Liver (tissue), 9 donors: ENCODE measurements around the gene RBM39. TPM values are rescaled to one million over a fixed set of nuclear protein-coding genes. Genes with fewer than 3 reads are reported as not detected.
"Not testable (repeated sequence)": the region's sequence is repeated elsewhere in the genome, so short reads cannot be mapped to it uniquely, and the experiment has no call there.

ENCODE experiments used
- DNase-seq: peaks from one replicate; pipeline ENCODE4 v3.0.0-alpha.2; 2017; ENCODE audit warnings: low spot score
- H3K27ac ChIP-seq, 2 donors: one replicate each; pipeline ENCODE4 v1.7.0; 2013; ENCODE audit warnings: inconsistent platforms in 2 of 2, low read length in 2 of 2, control low read depth in 1 of 2, low read depth in 1 of 2, mild to moderate bottlenecking in 1 of 2
- H3K27me3 ChIP-seq, 4 donors: one replicate each; pipeline versions ENCODE4 v1.6.1 to v1.7.0; 2013; ENCODE audit warnings: low read length in 3 of 4, inconsistent platforms in 1 of 4, mild to moderate bottlenecking in 1 of 4, moderate library complexity in 1 of 4; ENCODE audit not compliant: control insufficient read depth in 4 of 4, insufficient read depth in 4 of 4
- H3K36me3 ChIP-seq, 4 donors: one replicate each; pipeline versions ENCODE4 v1.6.1 to v1.7.0; 2013; ENCODE audit warnings: low read length in 3 of 4, mild to moderate bottlenecking in 3 of 4, low read depth in 1 of 4, moderate library complexity in 1 of 4; ENCODE audit not compliant: control insufficient read depth in 4 of 4, insufficient read depth in 3 of 4
- H3K4me1 ChIP-seq, 4 donors: one replicate each; pipeline versions ENCODE4 v1.6.1 to v1.7.0; 2013; ENCODE audit warnings: low read length in 3 of 4, mild to moderate bottlenecking in 3 of 4, moderate library complexity in 1 of 4; ENCODE audit not compliant: control insufficient read depth in 4 of 4, insufficient read depth in 4 of 4
- H3K4me3 ChIP-seq, 3 donors: one replicate each; pipeline versions ENCODE4 v1.6.1 to v1.7.0; 2013; ENCODE audit warnings: low read length in 3 of 3, control low read depth in 1 of 3, low read depth in 1 of 3, mild to moderate bottlenecking in 1 of 3
- H3K9ac ChIP-seq, 2 donors: one replicate each; pipeline ENCODE4 v1.7.0; 2013; ENCODE audit warnings: low read length in 2 of 2, mild to moderate bottlenecking in 2 of 2, moderate library complexity in 2 of 2, control low read depth in 1 of 2, low read depth in 1 of 2
- H3K9me3 ChIP-seq, 4 donors: one replicate each; pipeline versions ENCODE4 v1.6.1 to v1.7.0; 2013; ENCODE audit warnings: low read length in 3 of 4; ENCODE audit not compliant: control insufficient read depth in 4 of 4
- CTCF ChIP-seq: fragments of 150-350 bp; IDR thresholded peaks from 2 replicates; pipeline ENCODE4 v1.5.1; 2017; ENCODE audit warnings: improper control_type of control experiment, low read depth, low read length; ENCODE audit not compliant: missing input control
- FOXA2 ChIP-seq: IDR thresholded peaks from 2 replicates; pipeline ENCODE4 v1.6.1; 2016; ENCODE audit warnings: antibody characterized with exemption
- HNF4A ChIP-seq, 2 donors: conservative IDR thresholded peaks; 2 replicates each; pipeline ENCODE4 v1.6.1; 2016; ENCODE audit warnings: antibody characterized with exemption in 2 of 2, mild to moderate bottlenecking in 2 of 2
- NR2F2 ChIP-seq: IDR thresholded peaks from 2 replicates; pipeline ENCODE4 v1.6.1; 2016; ENCODE audit warnings: antibody characterized with exemption
- RAD21 ChIP-seq, 2 donors: IDR thresholded peaks; 2 replicates each; pipeline ENCODE4 v1.6.1; 2016; ENCODE audit warnings: antibody characterized with exemption in 2 of 2, mild to moderate bottlenecking in 2 of 2
- REST ChIP-seq: IDR thresholded peaks from 2 replicates; pipeline ENCODE4 v1.6.1; 2016; ENCODE audit warnings: antibody characterized with exemption, mild to moderate bottlenecking
- RXRA ChIP-seq, 2 donors: IDR thresholded peaks; 2 replicates each; pipeline ENCODE4 v1.6.1; 2017 to 2018; ENCODE audit warnings: antibody characterized with exemption in 2 of 2, mild to moderate bottlenecking in 1 of 2
- SP1 ChIP-seq: IDR thresholded peaks from 2 replicates; pipeline ENCODE4 v1.6.1; 2018; ENCODE audit warnings: antibody characterized with exemption, mild to moderate bottlenecking
- TAF1 ChIP-seq: conservative IDR thresholded peaks from 2 replicates; pipeline ENCODE4 v1.6.1; 2016; ENCODE audit warnings: antibody characterized with exemption, mild to moderate bottlenecking
- YY1 ChIP-seq: IDR thresholded peaks from 2 replicates; pipeline ENCODE4 v1.6.1; 2016; ENCODE audit warnings: antibody characterized with exemption, mild to moderate bottlenecking
- WGBS: extraction: QIAGEN DNeasy Blood & Tissue Kit; methylation state at CpG from one replicate; pipeline ENCODE4 v1.1.7; 2013; 5-methylcytosine and 5-hydroxymethylcytosine counted together
- polyA plus RNA-seq, 2 donors: library from polyadenylated mRNA; stranded (reverse) in 1 of 2; unstranded in 1 of 2; fragments of 200-250 nt in 1 of 2; fragments of >200 nt in 1 of 2; fragmentation: Nextera tagmentation in 1 of 2; extraction: Ambion mirVana in 1 of 2; gene quantifications; one replicate each; pipeline versions ENCODE4 v1.2.1 to v1.2.3, GENCODE V29; 2013 to 2015
- total RNA-seq, 2 donors: library from RNA; depleted of rRNA; stranded (reverse); fragments of >200 nt; gene quantifications; one replicate each; pipeline ENCODE4 v1.2.3, GENCODE V29; 2014
- donor health status: healthy.
- donor health status: healthy.
- donor health status: healthy.
- donor health status: healthy.
- donor health status: healthy.

RBM39 gene
- total and polyA plus RNA-seq, 4 donors = 57.2 to 211 (median 198) TPM

- WGBS = 51% methylated on average over 4 of the region's 4 CpGs
- Histone ChIP-seq H3K27me3 (no peaks in the 10 kb centered on the region), H3K36me3 (peaks cover 7 to 15% (median 10%) of the 10 kb centered on the region in 4 donors), H3K27ac (no peak overlapping the region), H3K9me3 (no peaks in the 10 kb centered on the region), H3K4me3 (no peak overlapping the region), H3K4me1 (peaks cover 0 to 13% (median 9%) of the 10 kb centered on the region in 4 donors), H3K9ac (no peak overlapping the region)
- DNase-seq = no peak
- TF ChIP-seq YY1 (peak; percentile 74), FOXA2 (no peak), REST (no peak), HNF4A (conservative IDR thresholded peaks at IDR 0.05) (peak; percentile 27 to 64), SP1 (peak; percentile 28), NR2F2 (no peak), RXRA (IDR thresholded peaks at IDR 0.05) (peak; percentile 87 to 97), CTCF (no peak), TAF1 (no peak), RAD21 (IDR thresholded peaks at IDR 0.05) (peak; percentile 21 to 58)
Observed at GRCh38 chr20:35690265-35690664, 51.8 kb downstream of the RBM39 start.

GRCh38 chr20:35686872-35687271 is 55.2 kb downstream of the RBM39 start:
- H3K27ac ChIP-seq, DNase-seq, H3K9ac ChIP-seq, H3K4me3 ChIP-seq, H3K9me3 ChIP-seq, H3K27me3 ChIP-seq: not testable (repeated sequence)
- H3K36me3 ChIP-seq = peaks cover 5 to 16% (median 9%) of the 10 kb centered on the region in 4 donors
- peak in 1 of 2 donors; percentile 33 for TF ChIP-seq RAD21 (IDR thresholded peaks at IDR 0.05)
- WGBS = 89% methylated on average over 11 of the region's 11 CpGs
- peaks cover 0 to 12% (median 7%) of the 10 kb centered on the region in 4 donors for H3K4me1 ChIP-seq

- H3K9ac ChIP-seq, H3K9me3 ChIP-seq, H3K27ac ChIP-seq, H3K27me3 ChIP-seq, H3K4me3 ChIP-seq, H3K4me1 ChIP-seq, DNase-seq: not testable (repeated sequence)
- WGBS = 98% methylated on average over 9 of the region's 9 CpGs
- H3K36me3 ChIP-seq = peaks cover 5 to 26% (median 12%) of the 10 kb centered on the region in 4 donors
Observed at GRCh38 chr20:35685368-35685767, 56.7 kb downstream of the RBM39 start.
